Upper lobe of left lung (tissue), 6 donors: ENCODE results near the gene SPEF2. TPM values are rescaled to one million over a fixed set of nuclear protein-coding genes. Genes with fewer than 3 reads are reported as not detected.

Experiments used
- ATAC-seq, 2 donors: fragments of 200-7000 bp; cut with Tn5 transposase; one replicate each; pipeline ENCODE4 v1.9.1; 2022; ENCODE audit warnings: mild to moderate bottlenecking in 2 of 2, moderate library complexity in 2 of 2; ENCODE audit not compliant: low FRiP score in 2 of 2
- DNase-seq, 2 donors: peaks; one replicate each; pipeline ENCODE4 v3.0.0-alpha.2; 2019 to 2020
- H3K27ac ChIP-seq, 4 donors: fragments of 200-600 bp; sonication (generic); one replicate each; pipeline ENCODE4 v1.5.1; 2016 to 2019
- H3K27me3 ChIP-seq, 4 donors: fragments of 200-600 bp; sonication (generic); one replicate each; pipeline ENCODE4 v1.5.1; 2017 to 2019
- H3K36me3 ChIP-seq, 4 donors: fragments of 200-600 bp; sonication (generic); one replicate each; pipeline ENCODE4 v1.5.1; 2016 to 2019
- H3K4me1 ChIP-seq, 4 donors: fragments of 200-600 bp; sonication (generic); one replicate each; pipeline ENCODE4 v1.5.1; 2018 to 2019
- H3K4me3 ChIP-seq, 4 donors: fragments of 200-600 bp; sonication (generic); one replicate each; pipeline ENCODE4 v1.5.1; 2017 to 2019; ENCODE audit warnings: mild to moderate bottlenecking in 2 of 4, moderate library complexity in 1 of 4
- H3K9me3 ChIP-seq, 4 donors: fragments of 200-600 bp; sonication (generic); one replicate each; pipeline ENCODE4 v1.5.1; 2018 to 2019
- EP300 ChIP-seq, 4 donors: sonication (generic); formaldehyde crosslinking; IDR thresholded peaks; one replicate each; pipeline ENCODE4 v1.5.1; 2017; ENCODE audit warnings: antibody characterized with exemption in 4 of 4, control low read depth in 2 of 4
- POLR2A ChIP-seq, 4 donors: fragments of 450-650 bp; IDR thresholded peaks; one replicate each; pipeline ENCODE4 v1.5.1; 2016 to 2017; ENCODE audit warnings: antibody characterized with exemption in 4 of 4, mild to moderate bottlenecking in 2 of 4
- POLR2AphosphoS5 ChIP-seq, 2 donors: sonication (generic); formaldehyde crosslinking; IDR thresholded peaks; one replicate each; pipeline ENCODE4 v1.5.1; 2017; ENCODE audit warnings: antibody characterized with exemption in 2 of 2
- WGBS, 2 donors: methylation state at CpG; one replicate each; pipeline ENCODE4 v1.1.5; 2017 to 2018; 5-methylcytosine and 5-hydroxymethylcytosine counted together
- total RNA-seq, 6 donors: library from RNA; depleted of rRNA in 4 of 6; stranded (reverse); fragments of >200 nt in 4 of 6; gene quantifications; one replicate each; pipeline versions ENCODE4 v1.1.0 to v1.2.1, GENCODE V29; 2016 to 2021
- TF ChIP-seq, protein P1 (sequence below), 6 experiments: fragments of 450-650 bp in 4 of 6; fragments of 200-600 bp in 2 of 6; sonication (generic) in 2 of 6; IDR thresholded peaks; one replicate each; pipeline ENCODE4 v1.5.1; 2016 to 2019; ENCODE audit warnings: antibody characterized with exemption in 6 of 6
- donor health status: DM: no; HTN: no; CAD: no; lungs with moderate emphysema.
- donor health status: DM: no; HTN: yes; CAD: no; lungs with severe emphysema.

The SPEF2 gene
- total RNA-seq, 6 donors from 2014 or later = 6.6 to 95.3 (median 13.9) TPM

DNA sequence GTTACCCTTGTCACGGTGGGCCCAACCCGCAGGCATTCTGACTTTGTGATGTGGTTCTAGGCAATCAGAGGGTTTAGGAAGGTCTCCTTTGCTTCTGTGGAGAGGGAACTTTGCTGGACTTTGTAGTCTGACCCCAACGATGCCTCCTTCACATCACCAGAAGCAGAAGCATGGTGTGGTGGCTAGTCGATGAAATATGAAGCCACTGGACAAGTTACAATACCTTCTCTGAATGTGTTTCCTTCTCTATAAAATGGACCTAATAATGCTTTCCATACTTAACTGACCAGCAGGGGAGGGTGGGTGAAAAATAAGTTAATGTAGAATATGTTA is 607 bp downstream of the SPEF2 start:
- Histone ChIP-seq H3K27ac (peak overlapping the region; percentile 36 to 74 (median 56)), H3K9me3 (no peaks in the 10 kb centered on the region), H3K36me3 (no peaks in the 10 kb centered on the region), H3K27me3 (no peaks in the 10 kb centered on the region), H3K4me1 (peaks cover 0 to 9% (median 9%) of the 10 kb centered on the region in 4 donors), H3K4me3 (peak overlapping the region; percentile 61 to 89 (median 80))
- TF ChIP-seq EP300 (IDR thresholded peaks at IDR 0.05) (no peak), POLR2AphosphoS5 (IDR thresholded peaks at IDR 0.05) (no peak), POLR2A (IDR thresholded peaks at IDR 0.05) (no peak)
- TF ChIP-seq, protein P1, sequence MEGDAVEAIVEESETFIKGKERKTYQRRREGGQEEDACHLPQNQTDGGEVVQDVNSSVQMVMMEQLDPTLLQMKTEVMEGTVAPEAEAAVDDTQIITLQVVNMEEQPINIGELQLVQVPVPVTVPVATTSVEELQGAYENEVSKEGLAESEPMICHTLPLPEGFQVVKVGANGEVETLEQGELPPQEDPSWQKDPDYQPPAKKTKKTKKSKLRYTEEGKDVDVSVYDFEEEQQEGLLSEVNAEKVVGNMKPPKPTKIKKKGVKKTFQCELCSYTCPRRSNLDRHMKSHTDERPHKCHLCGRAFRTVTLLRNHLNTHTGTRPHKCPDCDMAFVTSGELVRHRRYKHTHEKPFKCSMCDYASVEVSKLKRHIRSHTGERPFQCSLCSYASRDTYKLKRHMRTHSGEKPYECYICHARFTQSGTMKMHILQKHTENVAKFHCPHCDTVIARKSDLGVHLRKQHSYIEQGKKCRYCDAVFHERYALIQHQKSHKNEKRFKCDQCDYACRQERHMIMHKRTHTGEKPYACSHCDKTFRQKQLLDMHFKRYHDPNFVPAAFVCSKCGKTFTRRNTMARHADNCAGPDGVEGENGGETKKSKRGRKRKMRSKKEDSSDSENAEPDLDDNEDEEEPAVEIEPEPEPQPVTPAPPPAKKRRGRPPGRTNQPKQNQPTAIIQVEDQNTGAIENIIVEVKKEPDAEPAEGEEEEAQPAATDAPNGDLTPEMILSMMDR (IDR thresholded peaks at IDR 0.05) = no peak
- DNase-seq (no peak), ATAC-seq (peak; percentile 20 to 52)
- 11 to 13% methylated on average over 2 to 4 of the region's 4 CpGs for WGBS, 2 donors

DNA sequence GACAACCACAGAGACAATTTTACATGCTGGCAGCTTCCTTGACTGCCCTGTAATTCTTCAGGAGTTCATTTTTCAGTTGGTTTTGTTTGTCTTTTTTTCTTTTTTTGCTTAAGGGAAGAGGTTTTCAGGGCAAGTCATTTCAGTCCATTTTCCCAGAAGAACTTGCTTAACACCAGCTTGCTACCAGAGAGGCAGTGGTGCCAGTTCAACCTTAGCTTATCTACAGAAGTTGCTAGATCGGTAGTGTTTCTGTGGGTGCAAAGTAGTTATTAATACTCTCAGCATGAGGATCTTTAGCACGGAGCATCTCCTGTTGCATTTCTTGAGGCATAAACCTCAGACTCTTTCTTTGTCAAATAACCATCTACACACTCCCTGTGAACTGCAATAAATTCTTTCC is 1.1 kb downstream of the SPEF2 start:
- Histone ChIP-seq H3K9me3 (no peaks in the 10 kb centered on the region), H3K4me3 (peak overlapping the region in 2 of 4 donors; percentile 61 to 89), H3K27ac (peak overlapping the region in 1 of 4 donors; percentile 17), H3K4me1 (peaks cover 0 to 9% (median 9%) of the 10 kb centered on the region in 4 donors), H3K36me3 (no peaks in the 10 kb centered on the region), H3K27me3 (no peaks in the 10 kb centered on the region)
- ATAC-seq (no peak), DNase-seq (no peak)
- TF ChIP-seq, protein P1 (IDR thresholded peaks at IDR 0.05) = no peak
- TF ChIP-seq POLR2A (IDR thresholded peaks at IDR 0.05) = no peak
- WGBS, 2 donors = 56 to 58% methylated on average over 2 of the region's 2 CpGs

DNA sequence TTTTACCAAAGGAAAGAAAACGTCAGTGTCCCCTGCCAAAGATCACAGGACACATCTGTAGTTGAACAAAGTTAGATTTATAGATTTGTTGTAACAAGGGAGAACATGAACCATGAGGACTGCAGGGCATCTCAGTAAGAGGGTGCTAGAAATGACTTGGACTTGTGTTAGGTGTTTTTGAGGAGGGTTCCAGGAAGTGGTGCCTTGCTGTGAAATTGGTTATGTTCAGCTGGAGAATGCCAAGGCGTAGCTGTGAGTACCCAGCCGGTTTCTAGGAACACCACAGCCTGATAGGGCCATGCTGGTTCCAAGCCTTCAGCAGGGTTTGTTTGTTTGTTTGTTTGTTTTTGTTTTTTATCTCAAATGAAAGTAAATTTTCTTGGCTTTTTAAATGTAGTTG is 5.3 kb downstream of the SPEF2 start:
- Histone ChIP-seq H3K4me3 (no peak overlapping the region), H3K27me3 (no peaks in the 10 kb centered on the region), H3K4me1 (peaks cover 0 to 9% (median 7%) of the 10 kb centered on the region in 4 donors), H3K27ac (no peak overlapping the region), H3K9me3 (no peaks in the 10 kb centered on the region), H3K36me3 (no peaks in the 10 kb centered on the region)
- no peak for DNase-seq
- 76 to 88% methylated on average over 3 of the region's 3 CpGs for WGBS, 2 donors
- no peak for ATAC-seq
- TF ChIP-seq EP300 (IDR thresholded peaks at IDR 0.05) (no peak), POLR2A (IDR thresholded peaks at IDR 0.05) (no peak), POLR2AphosphoS5 (IDR thresholded peaks at IDR 0.05) (no peak)
- TF ChIP-seq, protein P1 (IDR thresholded peaks at IDR 0.05) = no peak

DNA sequence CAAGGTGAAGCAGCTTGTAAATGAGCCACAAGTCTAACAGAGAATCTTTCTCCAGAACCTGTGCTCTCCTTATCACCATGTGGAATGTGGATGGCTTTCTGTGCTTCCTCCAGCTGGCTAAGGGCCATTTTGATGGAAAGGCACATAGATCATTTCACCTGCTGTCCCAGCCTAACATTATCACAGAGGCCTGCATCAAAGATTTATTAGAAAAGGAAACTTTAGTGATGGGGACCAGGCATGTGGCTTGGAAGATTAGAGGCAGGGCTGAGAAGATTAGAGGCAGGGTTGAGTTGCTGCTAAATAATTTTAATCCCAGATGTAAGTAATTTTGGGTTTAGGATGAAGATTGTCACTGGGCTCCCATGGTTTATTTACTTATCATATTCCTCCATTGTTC is 6.3 kb downstream of the SPEF2 start:
- no peaks in the 10 kb centered on the region for H3K36me3 ChIP-seq
- H3K27me3 ChIP-seq = no peaks in the 10 kb centered on the region
- no peaks in the 10 kb centered on the region for H3K9me3 ChIP-seq
- ATAC-seq (no peak), DNase-seq (no peak)
- H3K4me3 ChIP-seq = no peak overlapping the region
- peaks cover 0 to 2% (median 0%) of the 10 kb centered on the region in 4 donors for H3K4me1 ChIP-seq
- no peak overlapping the region for H3K27ac ChIP-seq
- TF ChIP-seq POLR2A (IDR thresholded peaks at IDR 0.05) (no peak), POLR2AphosphoS5 (IDR thresholded peaks at IDR 0.05) (no peak), EP300 (IDR thresholded peaks at IDR 0.05) (no peak)
- TF ChIP-seq, protein P1 (IDR thresholded peaks at IDR 0.05) = no peak

DNA sequence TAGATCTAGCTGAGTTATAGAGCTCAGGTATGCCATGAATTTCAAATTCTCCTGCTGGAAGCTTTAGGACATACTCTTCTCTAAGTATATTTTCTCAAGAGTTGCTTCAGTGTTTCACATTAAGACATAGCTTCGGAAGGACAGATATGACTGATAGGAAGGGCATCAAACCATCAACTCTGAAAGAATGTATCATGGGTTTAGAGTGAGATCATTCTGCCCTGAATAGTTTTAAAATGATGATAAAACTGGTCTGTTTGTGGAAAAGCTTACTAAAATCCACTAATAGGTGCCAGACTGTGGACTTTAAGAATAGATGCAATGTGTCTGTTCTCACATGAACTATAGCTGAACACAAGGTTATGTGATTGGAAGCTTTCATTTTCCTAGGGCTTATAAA is 8.4 kb downstream of the SPEF2 start:
- no peaks in the 10 kb centered on the region for H3K9me3 ChIP-seq

More for the DNA sequence above, 8.4 kb downstream of the SPEF2 start:
- H3K4me1 ChIP-seq = no peaks in the 10 kb centered on the region
- DNase-seq = no peak
- no peak overlapping the region for H3K4me3 ChIP-seq
- TF ChIP-seq EP300 (IDR thresholded peaks at IDR 0.05) (no peak), POLR2AphosphoS5 (IDR thresholded peaks at IDR 0.05) (no peak), POLR2A (IDR thresholded peaks at IDR 0.05) (no peak)
- TF ChIP-seq, protein P1 (IDR thresholded peaks at IDR 0.05) = no peak
- ATAC-seq = no peak
- H3K36me3 ChIP-seq = peaks cover 0 to 14% (median 0%) of the 10 kb centered on the region in 4 donors
- 68 to 75% methylated on average over 1 of the region's 1 CpG for WGBS, 2 donors
- no peak overlapping the region for H3K27ac ChIP-seq
- no peaks in the 10 kb centered on the region for H3K27me3 ChIP-seq
